Coronary artery (tissue), 2 donors: ENCODE results near the gene SPTBN4.
"Not testable (repeated sequence)": the region's sequence is repeated elsewhere in the genome, so short reads cannot be mapped to it uniquely, and the experiment has no call there.

Source experiments
- DNase-seq: peaks from one replicate; pipeline ENCODE4 v3.0.0-alpha.2; 2017; ENCODE audit warnings: low spot score
- H3K27ac ChIP-seq, 2 donors: fragments of 200-600 bp; sonication (generic); one replicate each; pipeline ENCODE4 v1.5.1; 2016 to 2019
- H3K4me3 ChIP-seq: fragments of 200-600 bp; sonication (generic); 2 replicates; pipeline ENCODE4 v1.5.1; 2016; ENCODE audit warnings: mild to moderate bottlenecking, moderate library complexity
- TF ChIP-seq, protein P1 (sequence below): fragments of 200-600 bp; sonication (generic); IDR thresholded peaks from one replicate; pipeline ENCODE4 v1.5.1; 2019; ENCODE audit warnings: antibody characterized with exemption

Gene SPTBN4

GRCh38 chr19:40590464-40591265 lies 123.9 kb downstream of the SPTBN4 start:
- H3K27ac ChIP-seq, result no peak overlapping the region
- TF ChIP-seq, protein P1, sequence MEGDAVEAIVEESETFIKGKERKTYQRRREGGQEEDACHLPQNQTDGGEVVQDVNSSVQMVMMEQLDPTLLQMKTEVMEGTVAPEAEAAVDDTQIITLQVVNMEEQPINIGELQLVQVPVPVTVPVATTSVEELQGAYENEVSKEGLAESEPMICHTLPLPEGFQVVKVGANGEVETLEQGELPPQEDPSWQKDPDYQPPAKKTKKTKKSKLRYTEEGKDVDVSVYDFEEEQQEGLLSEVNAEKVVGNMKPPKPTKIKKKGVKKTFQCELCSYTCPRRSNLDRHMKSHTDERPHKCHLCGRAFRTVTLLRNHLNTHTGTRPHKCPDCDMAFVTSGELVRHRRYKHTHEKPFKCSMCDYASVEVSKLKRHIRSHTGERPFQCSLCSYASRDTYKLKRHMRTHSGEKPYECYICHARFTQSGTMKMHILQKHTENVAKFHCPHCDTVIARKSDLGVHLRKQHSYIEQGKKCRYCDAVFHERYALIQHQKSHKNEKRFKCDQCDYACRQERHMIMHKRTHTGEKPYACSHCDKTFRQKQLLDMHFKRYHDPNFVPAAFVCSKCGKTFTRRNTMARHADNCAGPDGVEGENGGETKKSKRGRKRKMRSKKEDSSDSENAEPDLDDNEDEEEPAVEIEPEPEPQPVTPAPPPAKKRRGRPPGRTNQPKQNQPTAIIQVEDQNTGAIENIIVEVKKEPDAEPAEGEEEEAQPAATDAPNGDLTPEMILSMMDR, result no peak
- DNase-seq, result no peak

GRCh38 chr19:40591724-40592123 lies 124.9 kb downstream of the SPTBN4 start:
- H3K27ac ChIP-seq, H3K4me3 ChIP-seq, DNase-seq: not testable (repeated sequence)

More at GRCh38 chr19:40590464-40591265, 123.9 kb downstream of the SPTBN4 start:
- no peak overlapping the region for H3K4me3 ChIP-seq

GRCh38 chr19:40592170-40592569 lies 125.4 kb downstream of the SPTBN4 start:
- H3K4me3 ChIP-seq, result no peak overlapping the region
- DNase-seq, result no peak
- no peak overlapping the region for H3K27ac ChIP-seq
- TF ChIP-seq, protein P1, result no peak

DNA sequence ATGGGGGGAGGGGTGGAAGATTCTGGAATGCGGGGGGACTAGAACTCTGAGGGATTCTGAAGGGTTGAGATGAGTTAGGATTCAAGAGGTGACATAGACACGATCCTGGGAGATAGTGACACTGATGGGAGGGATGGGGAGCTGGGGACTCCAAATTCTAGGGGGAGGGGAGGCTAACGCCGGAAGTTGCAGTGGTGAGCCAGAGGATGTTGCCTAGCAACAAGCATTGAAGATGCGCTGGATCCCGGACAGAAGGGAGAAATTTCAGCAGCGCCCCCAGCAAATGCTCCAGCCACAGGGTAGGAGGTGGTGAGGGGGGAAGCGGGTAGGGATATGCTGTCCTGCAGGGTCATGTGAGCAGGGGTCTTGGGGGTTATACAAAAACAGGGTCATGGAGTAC lies 127.5 kb downstream of the SPTBN4 start:
- H3K27ac ChIP-seq, result no peak overlapping the region
- no peak for DNase-seq
- H3K4me3 ChIP-seq, result no peak overlapping the region
- TF ChIP-seq, protein P1, result no peak

- DNase-seq, result no peak
- Histone ChIP-seq H3K27ac (no peak overlapping the region), H3K4me3 (no peak overlapping the region)
- TF ChIP-seq, protein P1, result no peak
These were observed 127.9 kb downstream of the SPTBN4 start for GRCh38 chr19:40594657-40595091.

- peak; percentile 84 for DNase-seq
- no peak overlapping the region for H3K27ac ChIP-seq
- H3K4me3 ChIP-seq, result peak overlapping the region; percentile 65
- TF ChIP-seq, protein P1, result no peak
These were observed 130.0 kb downstream of the SPTBN4 start for GRCh38 chr19:40596608-40597328.

DNA sequence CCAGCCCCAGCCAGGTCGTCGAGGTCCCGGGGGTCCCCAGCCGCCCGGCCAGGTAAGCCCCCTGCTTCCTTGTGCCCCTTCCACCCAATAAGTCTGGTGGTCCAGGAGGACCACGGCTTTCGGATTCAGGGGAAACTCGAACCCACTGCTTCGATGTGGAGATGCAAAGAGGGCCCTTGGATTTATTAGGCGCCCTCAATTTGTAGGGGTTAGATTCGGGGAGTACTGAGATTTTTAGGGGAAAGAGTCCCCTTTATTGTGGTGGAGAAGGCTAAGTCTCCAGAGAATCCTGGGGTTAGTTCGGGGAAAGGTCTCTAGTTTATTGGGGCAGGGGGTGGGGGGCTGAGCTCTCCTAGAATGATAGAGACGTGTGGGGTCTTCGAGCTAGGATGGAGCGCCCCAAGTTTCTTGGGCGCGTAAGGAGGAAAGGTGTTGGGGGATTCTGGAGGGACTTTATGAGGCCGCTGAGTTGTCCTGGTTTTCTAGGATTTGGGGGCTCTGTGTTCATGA lies 130.6 kb downstream of the SPTBN4 start:
- H3K4me3 ChIP-seq, result peak overlapping the region; percentile 65
- no peak for DNase-seq
- H3K27ac ChIP-seq, result no peak overlapping the region
- TF ChIP-seq, protein P1, result no peak
